Stimulated activated memory B cell treated with anti-CD40 and anti-IgM and Interleukin-4, amounts not matched to agents 10 μg/mL and 1 μg/mL and 100 μg/mL, for 72 hours (primary cell): ENCODE measurements around the gene TMEM150C.

Experiments
- ATAC-seq: fragments of 150-1000 bp; cut with Tn5 transposase; 2 replicates; pipeline ENCODE4 v1.10.0; 2021
- H3K27ac Mint-ChIP-seq: one replicate; pipeline ENCODE4 v1.8.0; 2022; ENCODE audit warnings: mild to moderate bottlenecking, mixed read lengths
- H3K27me3 Mint-ChIP-seq: one replicate; pipeline ENCODE4 v1.8.0; 2022; ENCODE audit warnings: mixed read lengths
- H3K36me3 Mint-ChIP-seq: one replicate; pipeline ENCODE4 v1.8.0; 2022; ENCODE audit warnings: mixed read lengths
- H3K4me1 Mint-ChIP-seq: one replicate; pipeline ENCODE4 v1.8.0; 2022; ENCODE audit warnings: mixed read lengths
- H3K4me3 Mint-ChIP-seq: one replicate; pipeline ENCODE4 v1.8.0; 2022; ENCODE audit warnings: mild to moderate bottlenecking, moderate library complexity, mixed read lengths
- H3K9me3 Mint-ChIP-seq: one replicate; pipeline ENCODE4 v1.8.0; 2022; ENCODE audit warnings: mixed read lengths

TMEM150C gene

GRCh38 chr4:82543131-82543530 is 18.7 kb downstream of the TMEM150C start:
- no peaks in the 10 kb centered on the region for H3K36me3 Mint-ChIP-seq
- no peaks in the 10 kb centered on the region for H3K4me1 Mint-ChIP-seq
- H3K27ac Mint-ChIP-seq, result no peak overlapping the region
- H3K9me3 Mint-ChIP-seq, result peaks cover 3% of the 10 kb centered on the region
- H3K4me3 Mint-ChIP-seq, result no peak overlapping the region
- no peaks in the 10 kb centered on the region for H3K27me3 Mint-ChIP-seq
- ATAC-seq, result no peak

GRCh38 chr4:82542642-82543041 is 19.1 kb downstream of the TMEM150C start:
- Mint-ChIP-seq H3K9me3 (no peaks in the 10 kb centered on the region), H3K36me3 (no peaks in the 10 kb centered on the region)

GRCh38 chr4:82529322-82529721 is 32.5 kb downstream of the TMEM150C start:
- ATAC-seq, result no peak
- Mint-ChIP-seq H3K4me1 (no peaks in the 10 kb centered on the region), H3K36me3 (no peaks in the 10 kb centered on the region), H3K27me3 (no peaks in the 10 kb centered on the region), H3K4me3 (no peak overlapping the region), H3K27ac (no peak overlapping the region), H3K9me3 (no peaks in the 10 kb centered on the region)

More at GRCh38 chr4:82542642-82543041, 19.1 kb downstream of the TMEM150C start:
- ATAC-seq, result no peak
- Mint-ChIP-seq H3K4me1 (no peaks in the 10 kb centered on the region), H3K27me3 (no peaks in the 10 kb centered on the region), H3K27ac (no peak overlapping the region), H3K4me3 (no peak overlapping the region)

GRCh38 chr4:82528868-82529267 is 32.9 kb downstream of the TMEM150C start:
- Mint-ChIP-seq H3K9me3 (no peaks in the 10 kb centered on the region), H3K27me3 (no peaks in the 10 kb centered on the region), H3K4me3 (no peak overlapping the region), H3K36me3 (no peaks in the 10 kb centered on the region), H3K4me1 (no peaks in the 10 kb centered on the region), H3K27ac (no peak overlapping the region)
- no peak for ATAC-seq

GRCh38 chr4:82528074-82528473 is 33.7 kb downstream of the TMEM150C start:
- Mint-ChIP-seq H3K4me3 (no peak overlapping the region), H3K27me3 (peaks cover 3% of the 10 kb centered on the region), H3K4me1 (no peaks in the 10 kb centered on the region), H3K9me3 (no peaks in the 10 kb centered on the region), H3K27ac (no peak overlapping the region), H3K36me3 (no peaks in the 10 kb centered on the region)
- ATAC-seq, result no peak

- no peak for ATAC-seq
- Mint-ChIP-seq H3K36me3 (no peaks in the 10 kb centered on the region), H3K9me3 (no peaks in the 10 kb centered on the region), H3K4me1 (no peaks in the 10 kb centered on the region), H3K27ac (no peak overlapping the region), H3K4me3 (no peak overlapping the region), H3K27me3 (peaks cover 30% of the 10 kb centered on the region)
These were observed 36.4 kb downstream of the TMEM150C start for GRCh38 chr4:82525307-82525911.

- peaks cover 35% of the 10 kb centered on the region for H3K27me3 Mint-ChIP-seq
- H3K9me3 Mint-ChIP-seq, result no peaks in the 10 kb centered on the region
- ATAC-seq, result no peak
- no peak overlapping the region for H3K27ac Mint-ChIP-seq
- no peak overlapping the region for H3K4me3 Mint-ChIP-seq
- no peaks in the 10 kb centered on the region for H3K36me3 Mint-ChIP-seq
- no peaks in the 10 kb centered on the region for H3K4me1 Mint-ChIP-seq
These were observed 37.1 kb downstream of the TMEM150C start for GRCh38 chr4:82524570-82525152.

GRCh38 chr4:82523179-82523578 is 38.6 kb downstream of the TMEM150C start:
- H3K27ac Mint-ChIP-seq, result no peak overlapping the region
- no peak overlapping the region for H3K4me3 Mint-ChIP-seq
- peaks cover 35% of the 10 kb centered on the region for H3K27me3 Mint-ChIP-seq
- ATAC-seq, result no peak
- H3K4me1 Mint-ChIP-seq, result no peaks in the 10 kb centered on the region
- no peaks in the 10 kb centered on the region for H3K36me3 Mint-ChIP-seq
- no peaks in the 10 kb centered on the region for H3K9me3 Mint-ChIP-seq

- no peak for ATAC-seq
- Mint-ChIP-seq H3K4me3 (no peak overlapping the region), H3K4me1 (no peaks in the 10 kb centered on the region), H3K27me3 (peaks cover 35% of the 10 kb centered on the region), H3K36me3 (no peaks in the 10 kb centered on the region), H3K27ac (no peak overlapping the region), H3K9me3 (no peaks in the 10 kb centered on the region)
These were observed 39.3 kb downstream of the TMEM150C start for GRCh38 chr4:82522472-82522871.

GRCh38 chr4:82521283-82521682 is 40.5 kb downstream of the TMEM150C start:
- H3K27ac Mint-ChIP-seq, result no peak overlapping the region
- H3K36me3 Mint-ChIP-seq, result no peaks in the 10 kb centered on the region
- no peaks in the 10 kb centered on the region for H3K9me3 Mint-ChIP-seq
- no peak overlapping the region for H3K4me3 Mint-ChIP-seq
- H3K27me3 Mint-ChIP-seq, result peaks cover 35% of the 10 kb centered on the region
- no peak for ATAC-seq
- H3K4me1 Mint-ChIP-seq, result no peaks in the 10 kb centered on the region

- H3K27me3 Mint-ChIP-seq, result peaks cover 37% of the 10 kb centered on the region
- no peak for ATAC-seq
- no peaks in the 10 kb centered on the region for H3K9me3 Mint-ChIP-seq
- no peaks in the 10 kb centered on the region for H3K36me3 Mint-ChIP-seq
- H3K27ac Mint-ChIP-seq, result no peak overlapping the region
- no peak overlapping the region for H3K4me3 Mint-ChIP-seq
- no peaks in the 10 kb centered on the region for H3K4me1 Mint-ChIP-seq
These were observed 42.0 kb downstream of the TMEM150C start for GRCh38 chr4:82519776-82520175.

GRCh38 chr4:82519072-82519471 is 42.7 kb downstream of the TMEM150C start:
- Mint-ChIP-seq H3K4me3 (no peak overlapping the region), H3K9me3 (no peaks in the 10 kb centered on the region), H3K27ac (no peak overlapping the region), H3K36me3 (no peaks in the 10 kb centered on the region), H3K4me1 (no peaks in the 10 kb centered on the region), H3K27me3 (peaks cover 44% of the 10 kb centered on the region)
- no peak for ATAC-seq

- H3K36me3 Mint-ChIP-seq, result no peaks in the 10 kb centered on the region
- H3K27ac Mint-ChIP-seq, result no peak overlapping the region
- H3K4me1 Mint-ChIP-seq, result no peaks in the 10 kb centered on the region
- no peak overlapping the region for H3K4me3 Mint-ChIP-seq
- no peak for ATAC-seq
- H3K9me3 Mint-ChIP-seq, result no peaks in the 10 kb centered on the region
- H3K27me3 Mint-ChIP-seq, result peaks cover 45% of the 10 kb centered on the region
These were observed 44.7 kb downstream of the TMEM150C start for GRCh38 chr4:82517043-82517442.

GRCh38 chr4:82515705-82516104 is 46.1 kb downstream of the TMEM150C start:
- Mint-ChIP-seq H3K9me3 (no peaks in the 10 kb centered on the region), H3K36me3 (no peaks in the 10 kb centered on the region), H3K27ac (no peak overlapping the region), H3K27me3 (peaks cover 32% of the 10 kb centered on the region), H3K4me1 (no peaks in the 10 kb centered on the region), H3K4me3 (no peak overlapping the region)
- no peak for ATAC-seq

- no peak overlapping the region for H3K27ac Mint-ChIP-seq
These were observed 48.4 kb downstream of the TMEM150C start for GRCh38 chr4:82513382-82513781.

GRCh38 chr4:82510216-82510615 is 51.6 kb downstream of the TMEM150C start:
- Mint-ChIP-seq H3K27me3 (peaks cover 24% of the 10 kb centered on the region), H3K36me3 (no peaks in the 10 kb centered on the region), H3K27ac (no peak overlapping the region), H3K4me1 (no peaks in the 10 kb centered on the region), H3K4me3 (no peak overlapping the region), H3K9me3 (no peaks in the 10 kb centered on the region)
- no peak for ATAC-seq

More at GRCh38 chr4:82513382-82513781, 48.4 kb downstream of the TMEM150C start:
- Mint-ChIP-seq H3K36me3 (no peaks in the 10 kb centered on the region), H3K27me3 (peaks cover 24% of the 10 kb centered on the region), H3K4me1 (no peaks in the 10 kb centered on the region), H3K9me3 (no peaks in the 10 kb centered on the region), H3K4me3 (no peak overlapping the region)
- ATAC-seq, result no peak
